GM19193 (cell line): ENCODE results near the gene CRYZ.

Source experiments
- POLR2A ChIP-seq: IDR thresholded peaks from 4 replicates; pipeline ENCODE4 v1.6.1; 2011; ENCODE audit not compliant: insufficient read depth, insufficient read length; ENCODE audit errors: extremely low read depth

The CRYZ gene, protein sequence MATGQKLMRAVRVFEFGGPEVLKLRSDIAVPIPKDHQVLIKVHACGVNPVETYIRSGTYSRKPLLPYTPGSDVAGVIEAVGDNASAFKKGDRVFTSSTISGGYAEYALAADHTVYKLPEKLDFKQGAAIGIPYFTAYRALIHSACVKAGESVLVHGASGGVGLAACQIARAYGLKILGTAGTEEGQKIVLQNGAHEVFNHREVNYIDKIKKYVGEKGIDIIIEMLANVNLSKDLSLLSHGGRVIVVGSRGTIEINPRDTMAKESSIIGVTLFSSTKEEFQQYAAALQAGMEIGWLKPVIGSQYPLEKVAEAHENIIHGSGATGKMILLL

DNA sequence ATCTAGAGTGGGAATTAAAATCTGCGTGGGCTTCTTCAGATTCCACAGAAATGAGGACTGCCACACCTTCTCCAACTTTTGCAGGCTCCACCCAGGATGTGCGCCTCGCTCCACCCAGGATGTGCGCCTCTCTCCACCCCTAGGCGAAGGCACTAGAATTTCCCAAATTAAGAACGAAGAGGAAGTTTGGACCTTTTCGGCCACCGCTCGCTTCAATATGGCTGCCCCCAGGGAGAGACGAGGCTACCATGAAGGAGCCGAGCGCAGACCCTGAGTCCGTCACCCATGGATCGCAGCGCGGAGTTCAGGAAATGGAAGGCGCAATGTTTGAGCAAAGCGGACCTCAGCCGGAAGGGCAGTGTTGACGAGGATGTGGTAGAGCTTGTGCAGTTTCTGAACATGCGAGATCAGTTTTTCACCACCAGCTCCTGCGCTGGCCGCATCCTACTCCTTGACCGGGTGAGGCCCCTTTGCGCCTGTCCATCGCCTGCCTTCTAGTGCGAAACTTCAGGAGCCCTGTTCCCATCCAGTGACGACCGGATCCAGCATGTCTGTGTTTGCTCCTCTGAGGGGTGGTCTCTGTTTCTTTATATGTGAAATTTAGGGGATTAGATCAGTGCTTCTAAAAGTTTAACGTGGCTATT is at the start of gene CRYZ, which contains the start of gene TYW3:
TSS of gene CRYZ (minus strand) at position 91 of the 644 bp plus-strand sequence. CDS start 8,229 bp downstream, outside the sequence.
TSS of gene TYW3 (plus strand) at position 193 of the 644 bp plus-strand sequence. CDS start at position 286, 93 bp downstream.
- peak; percentile 82 for TF ChIP-seq POLR2A

DNA sequence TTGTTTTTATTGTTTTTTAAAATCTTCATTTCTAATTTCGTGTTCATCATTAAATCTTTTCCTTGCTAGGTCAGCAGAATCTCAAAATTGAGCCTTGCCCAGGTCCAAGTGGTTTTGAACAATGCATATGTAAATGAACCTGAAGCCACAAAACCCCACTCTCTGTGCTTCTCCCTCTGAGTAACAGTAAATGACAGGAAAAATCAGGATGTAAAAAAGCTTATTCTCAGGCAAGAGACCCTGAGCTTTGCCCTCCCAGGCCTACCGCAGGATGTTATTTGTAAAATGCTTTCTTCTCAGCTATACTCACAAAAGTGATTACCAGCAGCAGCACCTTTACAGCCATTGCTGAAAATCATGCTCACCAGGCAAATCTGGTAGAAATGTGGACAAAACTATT is 47.7 kb upstream of the CRYZ start:
- TF ChIP-seq POLR2A = no peak

DNA sequence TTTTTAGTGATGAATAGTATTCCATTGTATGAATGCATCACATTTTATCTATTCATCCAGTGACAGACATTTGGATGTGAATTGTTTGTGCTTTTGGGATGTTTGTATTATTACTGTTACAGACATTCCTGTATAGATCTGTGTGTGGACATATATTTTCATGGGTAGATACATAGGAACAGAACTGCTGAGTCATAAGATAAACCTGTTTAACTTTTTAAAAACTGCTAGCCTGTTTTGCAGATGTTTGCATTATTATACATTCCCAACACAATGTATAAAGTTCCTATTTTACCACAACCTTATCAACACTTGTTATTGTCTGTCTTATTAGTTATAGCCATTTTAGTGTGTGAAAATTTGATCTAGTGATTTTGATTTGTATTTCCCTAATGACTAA is 46.9 kb upstream of the CRYZ start:
- no peak for TF ChIP-seq POLR2A

DNA sequence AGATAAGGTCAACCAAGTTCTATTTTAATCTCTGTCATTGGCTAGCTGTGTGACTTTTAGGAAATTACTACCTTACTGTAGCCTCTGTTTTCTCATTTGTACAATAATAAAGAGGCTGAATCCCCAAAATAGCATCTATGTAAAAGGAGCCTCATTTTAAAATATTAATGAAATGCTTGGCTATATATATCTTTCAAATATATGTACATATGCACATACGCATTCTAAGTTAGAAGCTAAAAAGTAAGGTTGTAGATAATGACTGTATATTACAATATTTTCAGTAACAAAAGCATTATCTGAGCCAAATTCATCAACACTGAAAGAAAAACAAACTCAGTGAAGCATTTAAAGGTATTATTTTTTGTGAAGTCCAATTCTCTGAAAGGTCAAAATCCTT is 44.7 kb upstream of the CRYZ start:
- TF ChIP-seq POLR2A = no peak

DNA sequence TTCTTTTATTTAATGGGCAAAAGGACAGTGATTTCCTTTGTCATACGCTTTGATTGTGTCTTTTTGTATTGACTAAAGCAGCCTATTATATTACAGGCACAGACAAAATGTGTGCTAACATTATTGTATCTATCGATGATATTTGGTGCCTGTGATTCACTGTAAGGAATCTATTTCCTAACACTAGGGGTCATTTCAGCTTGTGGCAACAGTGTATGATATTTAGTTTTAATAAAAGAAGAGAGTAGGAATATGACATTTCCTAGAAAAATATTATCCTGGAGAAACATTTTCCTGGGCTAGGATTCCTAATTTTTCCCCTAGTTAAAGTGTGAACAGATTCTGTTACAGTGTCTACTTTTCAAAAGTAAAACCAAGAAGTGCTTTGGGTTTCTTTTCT is 42.9 kb upstream of the CRYZ start:
- TF ChIP-seq POLR2A = no peak

DNA sequence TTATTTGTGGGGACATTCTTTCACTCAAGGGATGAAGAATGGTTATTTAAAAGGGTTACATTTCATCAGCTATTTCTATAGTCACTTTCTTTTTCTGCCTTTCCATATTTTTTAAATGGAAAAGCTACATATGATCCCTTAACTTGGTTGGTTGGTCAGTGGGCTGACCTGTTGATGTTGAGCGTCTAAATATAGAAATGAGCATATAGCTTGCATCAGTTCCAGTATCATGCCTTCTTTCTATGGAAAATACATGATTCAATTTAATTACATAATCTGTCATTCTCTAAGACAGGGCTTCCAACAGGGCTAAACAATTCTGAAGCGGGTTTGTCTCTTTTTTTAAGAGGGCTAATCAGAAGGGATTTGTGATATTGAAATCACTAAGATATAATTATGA is 40.7 kb upstream of the CRYZ start:
- TF ChIP-seq POLR2A = no peak

DNA sequence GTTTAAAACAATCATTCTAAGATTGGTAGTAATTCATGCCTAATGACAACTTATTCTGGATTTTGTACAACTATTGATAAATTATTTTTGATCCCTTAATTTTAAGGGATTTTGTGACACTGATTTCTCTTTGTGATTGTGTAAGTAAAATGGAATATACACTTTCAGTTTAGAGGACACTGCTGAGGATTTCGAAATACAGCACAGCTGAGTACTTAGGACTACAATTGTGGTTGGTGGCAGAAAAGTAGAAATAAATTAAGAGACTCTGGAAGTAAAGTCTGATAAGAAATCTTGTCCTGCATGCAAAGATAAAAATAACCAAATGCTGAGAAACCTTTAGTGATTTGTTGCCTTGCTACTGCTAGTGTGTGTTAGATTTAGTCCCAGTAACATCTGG is 40.1 kb upstream of the CRYZ start:
- TF ChIP-seq POLR2A = no peak

DNA sequence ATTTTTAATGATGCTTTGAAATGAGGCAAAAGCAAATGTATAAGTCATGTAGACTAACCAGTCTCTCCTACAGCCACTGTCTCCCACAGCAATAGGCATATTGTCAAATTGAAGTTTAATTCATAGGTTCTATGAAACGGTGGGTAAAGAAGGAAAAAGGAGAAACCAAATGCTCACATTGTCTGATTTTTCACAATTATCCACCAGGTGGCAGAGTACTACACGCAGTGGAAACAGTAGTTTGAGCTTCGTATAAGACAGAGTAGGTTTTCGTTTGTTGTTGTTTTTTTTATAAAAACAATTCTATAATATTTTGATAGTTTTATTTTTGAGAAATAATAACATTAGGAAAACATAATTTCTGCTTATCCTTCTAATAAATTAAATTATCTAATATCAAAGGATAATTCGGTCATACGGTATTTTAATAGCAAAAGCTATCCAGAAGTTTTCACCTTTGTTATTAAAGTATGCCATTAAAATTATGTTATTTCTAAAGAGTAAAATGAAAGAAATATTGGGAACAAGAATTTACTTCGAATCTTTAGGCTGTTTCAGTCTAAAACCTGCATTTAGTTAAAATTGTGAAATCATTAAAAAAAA is 39.2 kb upstream of the CRYZ start:
- no peak for TF ChIP-seq POLR2A

DNA sequence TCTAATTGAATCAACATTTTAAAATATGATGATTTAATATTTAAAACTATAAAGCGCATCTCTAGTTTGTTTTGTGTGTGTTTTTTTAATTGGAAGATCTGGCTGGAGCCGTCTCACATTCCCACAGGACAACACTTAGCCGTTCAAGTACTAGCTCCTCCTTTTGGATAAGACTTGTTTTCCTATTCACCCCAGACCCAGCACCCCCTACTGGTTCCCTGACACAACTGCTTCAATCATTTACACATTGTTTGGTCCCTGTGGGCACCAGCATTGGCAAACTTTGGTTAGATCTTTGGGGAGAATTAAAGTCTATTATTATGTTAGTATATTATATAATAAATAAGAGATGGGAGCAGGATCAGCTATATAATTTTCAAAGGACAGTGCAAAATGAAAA is 34.6 kb upstream of the CRYZ start:
- no peak for TF ChIP-seq POLR2A

DNA sequence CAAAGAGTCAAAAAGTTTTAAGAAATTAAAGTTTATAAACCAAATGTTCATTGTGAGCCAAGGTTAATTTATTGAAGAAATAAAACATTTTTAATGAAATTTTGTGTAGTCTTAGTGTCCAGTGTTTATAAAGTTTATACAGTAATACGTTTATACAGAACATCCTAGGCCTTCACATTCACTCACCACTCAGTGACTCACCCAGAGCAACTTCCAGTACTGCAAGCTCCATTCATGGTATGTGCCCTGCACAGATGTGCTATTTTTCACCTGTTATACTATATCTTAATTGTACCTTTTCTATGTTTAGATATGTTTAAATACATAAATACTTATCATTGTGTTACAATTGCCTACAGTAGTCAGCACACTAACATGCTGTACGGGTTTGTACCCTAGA is 33.7 kb upstream of the CRYZ start:
- TF ChIP-seq POLR2A = no peak

DNA sequence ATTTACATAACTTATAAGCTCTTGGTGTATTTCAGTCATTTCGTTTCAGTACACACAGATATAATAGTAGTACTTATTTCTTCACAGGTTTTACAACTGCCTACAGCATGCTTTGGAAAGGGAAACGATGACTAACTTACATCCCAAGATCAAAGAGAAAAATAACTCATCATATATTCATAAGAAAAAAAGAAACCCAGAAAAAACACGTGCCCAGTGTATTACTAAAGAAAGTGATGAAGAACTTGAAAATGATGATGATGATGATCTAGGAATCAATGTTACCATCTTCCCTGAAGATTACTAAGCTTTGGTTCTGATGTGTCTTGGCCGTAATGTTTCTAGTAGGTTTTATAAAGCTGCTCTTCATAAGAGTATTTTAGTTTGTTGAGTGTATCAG is 31.0 kb upstream of the CRYZ start:
- no peak for TF ChIP-seq POLR2A

DNA sequence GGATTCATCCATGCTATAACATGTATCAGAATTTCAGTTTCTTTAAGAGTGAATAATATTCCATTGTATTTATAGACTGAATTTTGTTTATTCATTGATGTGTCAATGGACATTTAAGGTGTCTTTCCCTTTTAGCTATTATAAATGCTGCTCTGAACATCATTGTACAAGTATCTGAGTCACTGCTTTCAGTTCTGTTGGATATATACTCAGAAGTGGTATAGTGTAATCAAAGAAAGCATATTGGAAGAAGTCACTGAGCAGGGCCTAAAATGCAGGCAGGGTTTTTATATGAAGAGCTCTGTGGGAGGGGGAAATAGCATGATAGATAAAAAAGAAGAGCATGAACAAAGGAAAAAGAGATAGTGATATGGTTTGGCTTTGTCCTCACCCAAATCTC is 22.6 kb upstream of the CRYZ start:
- no peak for TF ChIP-seq POLR2A

DNA sequence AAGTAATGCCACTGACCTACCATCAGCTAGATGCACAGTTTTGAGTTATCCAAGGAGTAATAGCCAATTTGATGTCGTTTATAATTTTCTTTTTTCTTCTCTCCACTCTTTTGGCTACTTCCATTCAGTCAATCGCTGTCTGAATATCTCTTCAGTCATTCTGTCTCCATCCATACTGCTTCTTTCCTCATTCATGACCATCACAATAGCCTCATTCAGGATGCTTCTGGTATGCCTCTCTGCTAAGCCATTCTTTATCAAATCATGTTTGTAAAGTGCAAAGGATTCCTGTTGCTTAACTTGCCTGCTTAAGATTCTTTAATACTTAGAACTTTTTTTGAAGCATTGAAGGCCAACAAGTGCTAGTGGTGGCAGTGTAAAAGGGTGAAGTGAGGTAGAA is 20.3 kb upstream of the CRYZ start:
- TF ChIP-seq POLR2A = no peak

DNA sequence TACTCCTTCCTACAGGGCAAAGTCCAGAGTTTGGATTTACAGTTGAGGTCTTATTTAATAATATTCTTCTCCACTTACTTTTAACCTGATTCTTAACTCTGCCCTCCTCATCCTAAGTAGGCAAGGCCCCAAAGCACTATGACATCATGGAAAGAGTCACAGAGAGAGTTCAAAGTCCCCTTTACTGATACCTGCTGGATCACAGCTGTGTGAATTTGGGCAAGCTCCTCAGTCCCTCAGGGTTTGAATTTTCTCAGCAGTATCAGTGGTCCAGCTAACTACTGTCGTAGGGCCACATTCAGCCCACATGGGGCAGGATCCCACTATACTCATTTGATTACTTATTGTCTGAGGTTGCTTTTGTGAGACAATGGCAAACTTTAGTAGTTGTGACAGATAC is 16.1 kb upstream of the CRYZ start:
- TF ChIP-seq POLR2A = no peak

DNA sequence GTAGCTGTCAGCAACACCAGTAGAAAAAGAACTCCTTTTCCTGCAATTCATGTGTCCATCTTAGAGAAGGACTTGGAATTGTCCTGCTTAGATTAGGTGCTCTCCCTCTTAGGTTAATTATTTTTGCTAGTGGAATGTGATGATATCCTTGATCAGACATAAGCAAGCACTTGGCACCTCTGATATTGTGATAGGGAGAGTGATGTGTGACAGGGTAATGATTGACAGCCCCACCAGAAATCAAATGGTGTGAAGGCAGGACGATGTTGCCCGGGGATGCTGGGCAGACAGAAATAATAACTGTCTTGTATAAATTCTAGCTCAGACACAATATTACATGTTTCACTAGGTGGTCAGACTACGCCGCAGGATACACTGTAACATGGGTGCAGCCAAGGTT is 4.5 kb upstream of the CRYZ start:
- no peak for TF ChIP-seq POLR2A

DNA sequence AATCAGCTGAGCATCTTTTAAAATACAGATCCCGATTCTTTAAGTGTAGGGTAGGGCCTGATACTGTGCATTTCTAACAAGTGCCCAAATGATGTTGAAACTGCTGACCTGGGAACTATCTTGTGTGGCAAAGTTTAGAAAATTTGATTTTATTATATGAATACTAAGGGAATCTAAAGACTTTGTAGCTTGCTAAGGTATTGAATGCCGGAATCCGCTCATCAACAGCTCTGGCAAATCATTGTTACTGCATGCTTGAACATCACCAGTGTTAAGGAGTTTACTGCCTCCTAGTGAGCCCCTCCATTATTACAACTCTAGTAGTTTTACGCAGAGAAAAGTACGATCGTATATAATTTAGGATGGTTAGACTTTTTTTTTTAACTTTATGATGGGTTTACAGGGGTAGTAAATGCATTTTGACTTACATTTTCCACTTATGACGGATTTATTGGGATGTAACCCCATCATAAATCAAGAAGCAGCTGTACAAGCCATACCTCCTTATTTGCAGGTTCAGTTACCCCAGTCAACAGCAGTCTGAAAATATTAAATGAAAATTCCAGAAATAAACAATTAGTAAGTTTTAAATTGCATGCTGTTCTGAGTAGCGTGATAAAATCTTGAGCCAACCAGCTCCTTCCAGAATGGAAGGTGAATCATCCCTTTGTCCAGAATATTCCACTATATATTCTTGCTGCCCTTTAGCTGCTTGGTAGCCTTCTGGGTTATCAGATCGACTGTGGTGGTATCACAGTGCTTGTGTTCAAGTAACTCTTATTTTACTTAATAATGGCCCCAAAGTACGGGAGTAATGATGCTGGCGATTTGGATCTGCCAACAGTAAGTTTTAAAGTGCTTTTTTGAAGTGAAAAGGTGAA is 994 bp upstream of the CRYZ start:
- no peak for TF ChIP-seq POLR2A
